ENCODE data around the gene FSIP1.

Gene FSIP1

DNA sequence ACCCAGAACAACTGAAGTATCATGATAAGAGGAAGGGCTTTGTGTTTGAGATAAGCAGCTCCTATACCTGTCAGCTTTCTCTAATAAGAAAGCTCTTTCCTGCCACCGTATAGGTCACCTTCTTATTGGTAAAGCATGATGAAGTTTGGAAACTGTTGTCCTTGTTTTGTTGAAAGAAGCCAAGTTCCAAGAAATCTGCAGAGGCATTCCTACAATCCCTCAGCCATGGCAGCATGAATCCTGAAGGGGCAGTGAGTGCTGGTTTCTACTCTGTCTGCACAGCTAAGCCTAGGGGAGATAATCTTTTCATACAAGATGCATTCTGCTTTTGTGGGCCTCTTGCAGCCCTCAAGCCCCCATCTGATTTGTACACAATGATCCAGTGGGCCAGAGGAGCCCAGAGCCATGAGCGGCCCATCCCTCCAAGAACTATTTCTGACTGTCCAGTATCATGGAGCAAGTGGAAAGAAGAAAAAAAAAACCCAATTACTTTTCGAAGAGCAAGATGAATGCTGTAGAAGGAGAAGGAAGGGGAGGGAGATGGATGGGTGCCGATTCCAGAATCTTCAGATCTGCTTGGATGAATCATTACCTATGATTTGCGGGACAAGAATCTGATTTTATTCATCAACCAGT, 203.7 kb downstream of the FSIP1 start:
- DNase-seq: no peak

DNA sequence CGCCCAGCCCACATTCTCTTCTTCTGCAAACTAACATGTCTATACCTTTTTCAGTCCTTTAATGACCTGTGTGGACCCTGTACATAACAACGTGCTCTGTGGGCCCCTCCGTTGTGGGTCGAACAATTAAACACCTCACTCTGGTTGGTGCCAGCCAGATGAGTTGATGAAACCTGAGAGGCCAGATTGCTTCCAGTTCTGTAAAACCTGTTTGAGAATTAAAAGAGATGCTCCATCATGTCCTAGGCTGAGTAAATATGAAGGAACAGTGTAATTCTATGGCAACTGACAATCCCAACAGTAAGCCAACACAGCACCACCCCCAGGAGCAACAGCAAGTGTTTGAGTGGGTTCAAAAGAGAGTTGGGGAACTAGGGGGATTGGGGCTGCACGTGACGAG, 207.5 kb downstream of the FSIP1 start:
- DNase-seq: no peak

DNA sequence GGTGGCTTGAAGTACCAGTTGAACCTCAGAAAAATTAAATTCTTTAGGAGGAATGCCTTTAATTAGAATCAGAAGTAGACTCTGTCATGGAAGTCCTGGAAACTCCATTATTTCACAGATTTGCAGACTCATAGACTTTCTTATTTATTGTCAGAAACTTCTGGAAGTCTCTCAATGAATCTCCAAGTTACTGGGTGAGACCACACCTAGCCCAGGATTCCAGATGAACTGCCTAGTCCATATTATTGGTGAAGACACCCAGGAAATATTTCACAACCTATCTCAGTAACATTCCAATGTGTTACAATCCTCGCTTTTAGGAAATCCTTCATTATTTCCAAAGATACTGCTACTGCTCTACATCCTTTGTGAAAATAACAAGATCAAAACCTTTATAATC, 208.2 kb downstream of the FSIP1 start:
- no peak for DNase-seq

DNA sequence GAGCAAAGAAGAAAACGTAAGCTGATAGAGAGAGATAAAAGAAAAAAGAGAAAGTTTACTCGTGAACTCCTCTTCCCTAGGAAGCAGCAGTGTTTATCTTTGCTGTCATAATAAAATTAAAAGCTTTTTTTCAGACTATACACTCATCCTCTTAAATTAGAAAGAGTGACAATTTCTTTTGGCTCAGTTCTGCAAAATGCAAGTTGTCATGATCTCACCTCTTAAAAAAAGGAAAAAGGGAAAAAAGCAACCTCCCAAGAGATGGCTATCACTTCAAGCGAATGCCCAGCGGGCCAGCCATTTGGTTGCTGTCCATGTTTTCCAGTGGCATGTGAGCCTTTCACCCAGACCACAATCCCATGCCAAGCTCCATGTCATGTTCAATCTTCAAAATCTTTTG, 208.8 kb downstream of the FSIP1 start:
- DNase-seq: no peak

DNA sequence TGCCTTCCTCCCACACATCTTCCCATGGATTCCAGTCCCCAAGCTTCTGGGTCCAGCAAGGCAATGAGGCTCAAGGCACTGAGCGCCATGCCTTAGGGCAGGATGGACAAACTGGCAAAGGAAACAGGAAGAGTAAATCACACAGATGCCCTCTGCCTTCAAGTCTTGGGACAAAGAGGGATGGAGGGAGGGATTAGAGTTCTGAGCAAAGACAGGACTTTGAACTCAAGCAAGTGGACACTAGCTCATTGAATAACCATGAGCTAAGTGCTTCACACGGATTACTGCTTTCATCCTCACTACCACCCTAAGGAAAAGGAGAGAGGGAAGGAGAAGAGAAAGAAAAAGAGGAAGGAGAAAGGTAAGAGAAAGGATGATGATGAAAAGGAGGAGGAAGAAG, 209.4 kb downstream of the FSIP1 start:
- no peak for DNase-seq

DNA sequence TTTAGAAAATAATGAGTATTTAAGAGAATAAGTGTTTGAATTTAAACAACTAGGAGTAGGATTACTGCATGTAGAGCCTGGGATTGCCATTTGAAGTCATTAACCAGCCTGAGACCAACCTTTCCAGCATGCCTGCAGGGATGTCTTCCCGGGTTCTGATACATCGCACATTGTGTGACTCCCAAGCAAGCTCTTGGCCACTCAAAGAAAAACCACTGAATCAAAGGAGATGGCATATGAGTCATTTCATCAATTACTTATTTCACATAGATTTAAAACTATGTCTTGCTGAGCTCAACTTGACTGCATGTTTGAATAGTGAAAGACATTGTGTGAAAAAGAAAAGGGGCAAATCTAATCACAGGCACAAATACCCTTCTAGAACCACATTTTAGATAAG, 216.8 kb downstream of the FSIP1 start:
- DNase-seq: no peak

DNA sequence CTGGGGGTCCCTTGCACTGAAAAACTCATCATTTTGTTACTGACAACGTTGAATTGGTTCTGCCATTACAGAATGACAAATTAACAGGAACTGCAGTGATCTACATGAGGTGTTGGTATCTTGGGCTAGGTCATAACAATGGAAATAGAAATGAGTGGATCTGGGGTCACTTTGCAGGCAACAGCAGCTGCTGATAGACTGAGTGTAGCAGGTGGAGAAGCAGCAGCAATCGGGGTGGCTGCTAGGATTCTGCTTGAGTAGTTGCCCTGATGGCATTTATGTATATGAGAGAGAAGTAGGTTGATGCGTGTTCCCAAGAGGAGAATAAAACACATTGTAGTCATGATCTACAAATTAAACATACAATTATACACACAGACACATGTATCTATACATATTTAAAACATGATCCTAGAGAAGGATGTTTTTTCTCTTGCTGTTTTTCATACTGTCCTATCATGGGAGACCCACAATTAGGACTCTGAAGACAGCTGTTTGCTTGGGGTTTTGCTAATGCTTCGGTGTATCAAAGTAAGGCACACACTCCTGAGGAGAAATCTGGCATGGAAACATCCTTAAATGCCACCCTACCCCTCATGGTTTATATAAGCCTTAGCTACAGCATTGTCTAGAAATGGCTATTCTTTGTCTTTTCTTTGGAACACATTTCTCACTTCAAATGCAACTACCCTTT, 217.5 kb downstream of the FSIP1 start:
- no peak for DNase-seq

DNA sequence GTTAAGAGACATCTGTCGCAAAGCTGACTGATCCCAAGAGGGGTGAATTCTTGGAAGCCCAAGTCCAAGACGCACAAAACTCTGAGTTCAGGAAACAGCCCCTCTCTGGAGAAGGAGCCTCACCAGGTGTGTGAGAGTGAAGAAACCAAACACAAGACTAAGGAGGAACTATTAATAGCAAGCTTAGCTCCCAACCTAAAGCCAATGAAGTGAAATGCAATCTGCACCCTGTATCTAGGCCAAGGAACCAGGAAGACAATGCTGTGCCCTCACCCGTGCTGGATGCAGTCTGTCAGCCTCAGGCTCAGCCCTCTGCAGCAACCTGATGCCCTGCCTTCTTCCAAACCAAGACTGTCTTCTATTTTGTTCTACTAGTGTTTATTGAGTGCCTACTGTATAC, 224.2 kb downstream of the FSIP1 start:
- no peak for DNase-seq

DNA sequence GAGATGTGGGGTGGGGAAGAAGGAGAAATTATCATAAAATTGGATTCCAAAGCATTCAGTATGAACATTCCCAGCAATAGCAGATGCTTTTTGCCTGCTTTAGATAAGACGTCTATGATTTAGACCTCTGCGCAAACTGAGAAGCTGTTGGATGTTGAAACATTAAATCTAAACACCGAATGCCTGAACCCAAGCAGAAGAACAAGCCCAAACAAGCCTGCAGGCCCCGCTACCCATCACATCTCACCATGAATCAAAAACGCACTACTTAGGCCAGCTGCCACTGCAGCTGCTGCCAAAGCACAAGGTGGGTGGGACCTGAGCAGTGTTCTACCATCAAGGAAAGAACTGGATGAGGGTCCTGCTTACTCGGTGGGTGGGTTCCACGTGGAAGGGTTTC, 226.2 kb downstream of the FSIP1 start:
- no peak for DNase-seq

DNA sequence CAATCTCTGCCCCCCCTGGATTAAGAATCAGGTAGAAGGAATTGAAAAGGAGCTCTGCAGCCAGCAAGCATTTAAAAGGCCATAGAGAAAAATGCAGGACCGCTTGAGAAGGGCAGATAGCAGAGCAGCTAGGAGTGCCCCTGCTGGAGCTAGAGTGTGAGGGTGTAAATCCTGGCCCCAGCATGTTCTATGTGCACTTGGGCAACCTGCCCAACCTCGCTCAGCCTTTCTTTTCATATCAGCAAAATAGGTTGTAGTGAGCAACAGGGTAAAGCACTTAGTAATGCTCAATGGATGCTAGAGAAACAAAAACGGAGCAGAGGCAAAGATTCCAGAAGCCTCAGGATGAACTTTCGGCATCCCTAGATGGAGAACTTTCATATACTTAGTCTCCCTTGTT, 226.8 kb downstream of the FSIP1 start:
- DNase-seq: no peak

DNA sequence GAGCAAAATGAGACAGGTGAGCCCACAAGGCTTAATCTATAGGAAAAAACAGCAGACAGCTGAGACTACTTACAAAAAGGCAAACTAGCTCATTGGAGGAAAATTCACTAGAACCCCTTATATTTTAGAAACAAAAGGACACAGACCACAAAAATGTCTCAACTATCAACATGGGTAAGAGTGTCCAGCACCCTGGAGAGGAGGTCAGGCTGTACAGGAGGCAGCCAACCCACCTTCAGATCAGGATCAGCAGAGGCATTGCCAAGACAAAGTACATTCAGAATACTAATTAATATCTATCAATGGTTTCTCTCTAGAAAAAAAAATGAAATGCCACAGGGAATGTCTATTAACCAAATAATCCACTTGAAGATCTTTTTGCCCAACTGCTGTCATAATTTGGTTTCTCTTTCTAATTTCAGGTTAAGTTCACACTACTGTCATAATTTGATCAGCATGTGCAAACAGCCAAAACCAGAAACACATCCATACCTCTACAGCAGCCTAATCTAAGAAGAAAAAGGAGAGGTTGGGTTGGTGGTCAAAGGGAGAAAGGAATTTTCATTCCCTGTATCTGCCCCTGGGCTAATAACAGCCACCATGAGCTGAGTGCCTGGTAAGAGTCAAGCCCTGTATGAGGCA, 227.8 kb downstream of the FSIP1 start:
- no peak for DNase-seq

DNA sequence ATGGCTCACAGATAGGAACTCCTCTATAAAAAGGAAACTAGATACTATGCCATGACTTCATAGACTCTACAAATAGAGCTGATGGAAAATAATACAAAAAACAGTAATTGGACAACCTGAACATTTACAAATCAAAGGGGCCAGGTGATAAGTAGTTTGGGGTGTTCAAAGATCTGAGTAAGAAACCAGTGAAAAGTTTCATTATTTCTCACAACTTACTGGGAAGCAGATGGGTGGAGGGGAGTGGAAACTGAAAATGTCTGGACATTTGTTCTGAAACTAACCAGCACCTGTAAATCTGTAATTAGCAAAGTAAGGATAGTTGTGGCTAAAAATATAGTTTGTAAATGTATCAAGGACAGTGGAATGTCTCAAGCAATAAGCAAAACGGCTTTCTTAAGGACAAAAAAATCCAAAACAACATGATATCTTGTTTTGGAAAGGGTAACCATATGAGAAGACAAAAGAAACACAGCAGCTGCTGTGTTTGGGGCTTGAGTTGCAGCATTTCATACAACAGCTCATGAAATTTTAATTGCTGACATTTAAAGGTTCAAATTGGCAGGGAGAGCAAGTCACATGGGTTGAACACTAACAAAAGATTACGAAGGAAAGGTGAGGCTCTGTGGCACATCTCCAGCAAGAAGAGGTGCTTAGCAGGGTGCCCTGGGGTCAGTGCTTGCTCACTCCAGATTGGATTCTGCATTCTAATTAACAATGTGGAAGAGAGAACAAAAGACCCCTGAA, 228.5 kb downstream of the FSIP1 start:
- no peak for DNase-seq

DNA sequence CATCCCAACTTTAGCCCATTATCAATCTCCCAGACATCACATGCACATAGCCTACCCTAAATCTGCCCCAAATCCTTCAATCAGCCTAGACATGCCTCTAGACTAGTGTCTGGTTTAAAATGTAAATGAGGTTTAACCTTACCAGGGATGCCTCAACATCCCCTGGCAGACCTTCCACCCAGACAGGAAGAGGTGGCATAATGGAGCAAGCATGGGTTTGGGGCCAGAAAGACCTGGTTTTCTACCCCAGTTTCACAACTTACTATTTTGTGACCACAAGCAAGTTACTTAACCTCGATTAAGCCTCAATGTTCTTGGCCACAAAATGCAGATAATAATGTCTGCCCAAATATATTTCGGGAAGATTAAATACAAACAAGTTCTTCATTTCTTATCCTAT, 230.1 kb downstream of the FSIP1 start:
- DNase-seq: no peak

DNA sequence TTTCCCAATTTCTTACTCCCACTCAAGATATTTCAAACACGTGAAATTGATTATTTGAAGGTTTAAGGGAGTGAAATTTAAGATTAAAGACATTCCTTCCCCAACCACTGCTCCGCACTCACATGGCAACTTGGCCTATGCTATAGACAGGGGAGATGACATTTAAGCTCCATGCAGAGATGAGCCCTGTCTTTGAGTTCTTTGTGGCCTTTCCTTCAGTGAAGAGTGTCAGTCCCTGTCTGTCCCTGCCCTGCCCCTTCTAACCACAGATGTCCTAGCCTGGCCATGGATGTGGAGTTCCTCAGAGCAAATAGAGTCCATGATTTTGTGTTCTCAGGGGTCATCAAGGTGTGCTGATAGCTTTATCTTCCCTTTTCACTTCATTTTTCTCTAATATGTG, 231.2 kb downstream of the FSIP1 start:
- DNase-seq: no peak
